GM18519 (cell line): Measurements from ENCODE around the gene PRPF38B.
A peak's percentile ranks its signal among the peaks of the same experiment; 100 is the strongest.
"Not testable (repeated sequence)": the region's sequence is repeated elsewhere in the genome, so short reads cannot be mapped to it uniquely, and the experiment has no call there.

Experiments used
- ATAC-seq: cut with Tn5 transposase; IDR thresholded peaks from one replicate; pipeline ENCODE4 v1.9.1; 2021; ENCODE audit warnings: mild to moderate bottlenecking, moderate library complexity; ENCODE audit not compliant: unreplicated experiment, low FRiP score

PRPF38B gene

GRCh38 chr1:108678706-108679105, 13.4 kb upstream of the PRPF38B start:
- ATAC-seq = no peak

- no peak for ATAC-seq
Observed at GRCh38 chr1:108679586-108680213, 12.4 kb upstream of the PRPF38B start.

- ATAC-seq = not testable (repeated sequence)
Observed at GRCh38 chr1:108681701-108682100, 10.4 kb upstream of the PRPF38B start.

GRCh38 chr1:108685529-108685928, 6.6 kb upstream of the PRPF38B start:
- ATAC-seq = no peak

GRCh38 chr1:108686614-108687313, 5.3 kb upstream of the PRPF38B start:
- no peak for ATAC-seq

- no peak for ATAC-seq
Observed at GRCh38 chr1:108691128-108691941, 775 bp upstream of the PRPF38B start.

GRCh38 chr1:108692724-108693655, 880 bp downstream of the PRPF38B start:
- ATAC-seq = peak; percentile 61

GRCh38 chr1:108695535-108695934, 3.4 kb downstream of the PRPF38B start:
- no peak for ATAC-seq

- ATAC-seq = no peak
Observed at GRCh38 chr1:108699375-108700332, 7.5 kb downstream of the PRPF38B start.

GRCh38 chr1:108701176-108701849, 9.2 kb downstream of the PRPF38B start:
- no peak for ATAC-seq

GRCh38 chr1:108702109-108702508, 10.0 kb downstream of the PRPF38B start:
- ATAC-seq = not testable (repeated sequence)

- no peak for ATAC-seq
Observed at GRCh38 chr1:108703939-108704338, 11.8 kb downstream of the PRPF38B start.

- no peak for ATAC-seq
Observed at GRCh38 chr1:108704496-108704895, 12.4 kb downstream of the PRPF38B start.

- no peak for ATAC-seq
Observed at GRCh38 chr1:108706643-108707042, 14.5 kb downstream of the PRPF38B start.

- ATAC-seq = no peak
Observed at GRCh38 chr1:108708691-108709660, 16.9 kb downstream of the PRPF38B start.

- no peak for ATAC-seq
Observed at GRCh38 chr1:108712606-108713150, 20.6 kb downstream of the PRPF38B start, which contains the start of gene FNDC7. FNDC7 (plus strand) TSS chr1:108712908; CDS start chr1:108712934, 26 bp downstream.

- ATAC-seq = no peak
Observed at GRCh38 chr1:108715932-108716331, 23.8 kb downstream of the PRPF38B start.
